C4-2B (cell line): Measurements from ENCODE around the gene ODF4.
A peak's percentile ranks its signal among the peaks of the same experiment; 100 is the strongest.

ENCODE experiments used
- H3K27ac ChIP-seq: fragments of 450-650 bp; 2 replicates; pipeline ENCODE4 v1.5.1; 2017
- CTCF ChIP-seq: fragments of 450-650 bp; conservative IDR thresholded peaks from 2 replicates; pipeline ENCODE4 v1.5.1; 2017; ENCODE audit warnings: mild to moderate bottlenecking
- ZFX ChIP-seq: fragments of 450-650 bp; IDR thresholded peaks from 2 replicates; pipeline ENCODE4 v1.6.1; 2017

ODF4 gene

GRCh38 chr17:8360260-8360659 is 20.6 kb downstream of the ODF4 start:
- TF ChIP-seq ZFX, result no peak
- TF ChIP-seq CTCF, result no peak
- H3K27ac ChIP-seq, result no peak overlapping the region

GRCh38 chr17:8360751-8361150 is 21.1 kb downstream of the ODF4 start:
- TF ChIP-seq ZFX, result no peak
- TF ChIP-seq CTCF, result no peak
- peak overlapping the region; percentile 46; the same call in 1 of the 2 replicates for H3K27ac ChIP-seq

- TF ChIP-seq ZFX (no peak), CTCF (no peak)
- H3K27ac ChIP-seq, result no peak overlapping the region
Observed at GRCh38 chr17:8362651-8363332, 23.2 kb downstream of the ODF4 start.

GRCh38 chr17:8365143-8365542 is 25.5 kb downstream of the ODF4 start:
- TF ChIP-seq ZFX (no peak), CTCF (no peak)
- H3K27ac ChIP-seq, result no peak overlapping the region

- no peak overlapping the region for H3K27ac ChIP-seq
- TF ChIP-seq CTCF (no peak), ZFX (no peak)
Observed at GRCh38 chr17:8366231-8366630, 26.6 kb downstream of the ODF4 start.

- no peak overlapping the region for H3K27ac ChIP-seq
- TF ChIP-seq ZFX, result no peak
- no peak for TF ChIP-seq CTCF
Observed at GRCh38 chr17:8368193-8368592, 28.6 kb downstream of the ODF4 start.

GRCh38 chr17:8369944-8370343 is 30.3 kb downstream of the ODF4 start:
- TF ChIP-seq ZFX (no peak), CTCF (no peak)
- H3K27ac ChIP-seq, result no peak overlapping the region
